ENCODE data around the gene PTGDR. TPM values are rescaled to one million over a fixed set of nuclear protein-coding genes. Genes with fewer than 3 reads are reported as not detected.

The PTGDR gene
- total RNA-seq, 1 donor from 2014 or later: not detected

GRCh38 chr14:52254086-52254485 lies 13.4 kb upstream of the PTGDR start:
- no peak for TF ChIP-seq CTCF (IDR thresholded peaks at IDR 0.05; ENCODE audit: insufficient read depth, low read length, poor library complexity, severe bottlenecking)
- Histone ChIP-seq H3K27me3 (ENCODE audit: control insufficient read depth, insufficient read depth, low read length) (no peaks in the 10 kb centered on the region), H3K36me3 (ENCODE audit: control insufficient read depth, insufficient read depth, low read length) (no peaks in the 10 kb centered on the region), H3K4me3 (ENCODE audit: low read depth, low read length) (no peak overlapping the region)
- no peak for DNase-seq (ENCODE audit: low read depth)

DNA sequence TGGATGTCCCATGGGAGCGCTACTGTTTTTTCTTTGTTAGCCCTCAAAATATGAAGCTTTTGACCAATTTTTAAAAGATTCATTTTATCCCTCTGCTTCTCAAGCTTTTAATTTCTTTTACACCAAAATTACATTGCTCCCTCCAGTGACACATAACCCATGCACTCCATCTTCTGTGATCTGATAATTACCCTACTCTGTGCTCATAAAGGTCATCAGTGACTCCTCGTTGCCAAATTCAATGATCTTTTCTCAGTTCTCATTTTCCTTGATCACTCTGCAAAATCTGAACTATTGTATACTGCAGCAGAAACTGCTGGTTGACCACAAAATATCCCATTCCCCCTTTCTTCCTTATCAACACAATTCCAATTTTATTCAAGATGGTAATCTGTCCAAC lies 8.7 kb upstream of the PTGDR start:
- Histone ChIP-seq H3K36me3 (ENCODE audit: control insufficient read depth, insufficient read depth, low read length) (no peaks in the 10 kb centered on the region), H3K4me3 (ENCODE audit: low read depth, low read length) (no peak overlapping the region), H3K27me3 (ENCODE audit: control insufficient read depth, insufficient read depth, low read length) (no peaks in the 10 kb centered on the region)
- no peak for TF ChIP-seq CTCF (IDR thresholded peaks at IDR 0.05; ENCODE audit: insufficient read depth, low read length, poor library complexity, severe bottlenecking)
- DNase-seq (ENCODE audit: low read depth): no peak

DNA sequence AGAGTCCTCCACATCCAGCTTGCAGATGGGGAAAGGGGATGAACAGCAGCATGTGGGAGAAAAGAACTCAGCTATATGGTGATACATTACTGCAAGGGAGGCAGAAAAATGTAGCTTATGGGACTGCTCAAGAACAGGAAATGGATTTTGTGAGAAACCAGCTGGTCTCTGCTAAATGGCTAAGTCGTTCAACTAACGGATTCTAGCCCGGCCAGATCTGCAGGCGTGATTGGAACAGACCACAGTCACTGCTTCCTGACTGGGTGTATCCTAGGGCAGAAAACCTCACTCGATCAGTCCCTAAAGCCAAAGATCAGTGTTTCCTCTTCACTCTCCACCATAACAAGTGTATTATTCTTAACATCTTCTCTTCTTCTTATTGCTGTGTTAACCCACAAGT lies 8.1 kb upstream of the PTGDR start:
- peaks cover 2% of the 10 kb centered on the region for H3K27me3 ChIP-seq (ENCODE audit: control insufficient read depth, insufficient read depth, low read length)
- no peak for DNase-seq (ENCODE audit: low read depth)
- TF ChIP-seq CTCF (IDR thresholded peaks at IDR 0.05; ENCODE audit: insufficient read depth, low read length, poor library complexity, severe bottlenecking): no peak
- no peak overlapping the region for H3K4me3 ChIP-seq (ENCODE audit: low read depth, low read length)
- no peaks in the 10 kb centered on the region for H3K36me3 ChIP-seq (ENCODE audit: control insufficient read depth, insufficient read depth, low read length)

DNA sequence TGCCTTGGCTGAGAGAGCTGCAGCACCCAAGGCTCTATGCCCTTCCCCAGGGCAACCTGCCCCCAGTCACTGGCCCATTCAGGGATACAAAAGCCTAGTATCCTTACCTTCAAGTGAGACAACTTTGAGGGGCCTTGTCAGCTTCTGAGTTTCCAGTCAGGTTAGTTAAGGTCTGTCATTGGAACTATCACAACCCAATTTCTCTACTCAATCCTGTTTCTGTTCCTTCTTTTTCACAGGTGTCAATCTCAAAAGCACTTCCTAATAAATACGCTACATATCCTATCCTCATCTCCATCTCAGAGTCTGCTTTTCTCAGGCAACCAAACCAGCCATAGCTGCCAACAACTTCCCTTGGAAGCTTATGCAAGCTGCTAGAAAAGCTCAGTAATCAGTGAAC lies 4.9 kb upstream of the PTGDR start:
- no peak for DNase-seq (ENCODE audit: low read depth)
- Histone ChIP-seq H3K4me3 (ENCODE audit: low read depth, low read length) (no peak overlapping the region), H3K27me3 (ENCODE audit: control insufficient read depth, insufficient read depth, low read length) (peaks cover 10% of the 10 kb centered on the region), H3K36me3 (ENCODE audit: control insufficient read depth, insufficient read depth, low read length) (no peaks in the 10 kb centered on the region)
- no peak for TF ChIP-seq CTCF (IDR thresholded peaks at IDR 0.05; ENCODE audit: insufficient read depth, low read length, poor library complexity, severe bottlenecking)

DNA sequence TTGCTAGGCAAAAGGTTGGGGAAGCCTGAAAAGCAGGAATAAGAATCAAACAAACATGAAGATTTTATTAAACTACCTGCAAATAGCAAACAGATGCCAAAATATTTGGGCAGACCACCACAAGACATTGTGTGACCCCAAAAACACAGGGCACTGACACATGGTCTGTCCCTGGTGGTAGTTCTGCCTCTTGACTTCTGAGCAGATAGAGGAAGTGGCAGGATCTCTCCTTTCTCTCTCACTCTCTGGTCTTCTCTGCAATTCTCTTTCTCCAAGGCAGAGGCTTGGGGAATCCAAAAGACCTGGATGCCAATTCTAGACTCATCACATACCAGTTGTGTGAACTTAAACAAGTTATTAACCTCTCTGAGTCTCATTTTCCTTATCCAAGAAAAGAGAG lies 4.3 kb upstream of the PTGDR start:
- Histone ChIP-seq H3K27me3 (ENCODE audit: control insufficient read depth, insufficient read depth, low read length) (peaks cover 16% of the 10 kb centered on the region), H3K36me3 (ENCODE audit: control insufficient read depth, insufficient read depth, low read length) (no peaks in the 10 kb centered on the region), H3K4me3 (ENCODE audit: low read depth, low read length) (no peak overlapping the region)
- TF ChIP-seq CTCF (IDR thresholded peaks at IDR 0.05; ENCODE audit: insufficient read depth, low read length, poor library complexity, severe bottlenecking): no peak
- DNase-seq (ENCODE audit: low read depth): no peak

DNA sequence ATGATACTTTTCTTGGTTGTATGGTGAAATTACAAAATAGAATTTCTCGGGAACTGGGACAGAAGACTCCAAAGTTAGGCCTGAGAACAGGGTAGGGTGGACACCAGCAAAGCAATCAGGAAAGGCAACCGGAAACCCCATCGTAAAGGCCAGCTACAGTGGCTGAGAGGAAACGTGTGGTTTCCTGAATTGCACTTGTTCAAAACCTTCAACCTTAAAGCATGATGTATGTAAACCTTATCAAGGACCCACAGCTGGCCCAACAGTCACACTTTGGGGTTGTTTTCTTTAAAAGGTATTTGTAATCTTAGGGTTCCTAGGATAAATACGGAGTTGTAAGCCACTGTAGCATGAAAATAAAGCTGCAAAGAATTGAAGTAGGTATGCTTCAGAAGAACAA lies 2.2 kb upstream of the PTGDR start:
- no peak for DNase-seq (ENCODE audit: low read depth)
- TF ChIP-seq CTCF (IDR thresholded peaks at IDR 0.05; ENCODE audit: insufficient read depth, low read length, poor library complexity, severe bottlenecking): no peak
- Histone ChIP-seq H3K4me3 (ENCODE audit: low read depth, low read length) (no peak overlapping the region), H3K27me3 (ENCODE audit: control insufficient read depth, insufficient read depth, low read length) (peaks cover 31% of the 10 kb centered on the region), H3K36me3 (ENCODE audit: control insufficient read depth, insufficient read depth, low read length) (no peaks in the 10 kb centered on the region)
